Keratinocyte (primary cell): ENCODE results near the gene UBR2.

Experiments used
- EZH2 ChIP-seq: IDR thresholded peaks from one replicate; pipeline ENCODE4 v1.6.1; 2012; ENCODE audit warnings: inconsistent platforms, mild to moderate bottlenecking, low read length, moderate library complexity
- TF ChIP-seq, protein P1 (sequence below), 3 experiments: IDR thresholded peaks in 1 of 3; conservative IDR thresholded peaks in 1 of 3; optimal IDR thresholded peaks in 1 of 3; 2 replicates in 2 of 3; 3 replicates in 1 of 3; pipeline versions ENCODE3 to v1.5.1; 2011; ENCODE audit warnings: low read length in 3 of 3, mild to moderate bottlenecking in 3 of 3, moderate library complexity in 2 of 3, control low read depth in 1 of 3, inconsistent platforms in 1 of 3; ENCODE audit not compliant: insufficient read depth in 2 of 3; ENCODE audit errors: extremely low read depth in 1 of 3

DNA sequence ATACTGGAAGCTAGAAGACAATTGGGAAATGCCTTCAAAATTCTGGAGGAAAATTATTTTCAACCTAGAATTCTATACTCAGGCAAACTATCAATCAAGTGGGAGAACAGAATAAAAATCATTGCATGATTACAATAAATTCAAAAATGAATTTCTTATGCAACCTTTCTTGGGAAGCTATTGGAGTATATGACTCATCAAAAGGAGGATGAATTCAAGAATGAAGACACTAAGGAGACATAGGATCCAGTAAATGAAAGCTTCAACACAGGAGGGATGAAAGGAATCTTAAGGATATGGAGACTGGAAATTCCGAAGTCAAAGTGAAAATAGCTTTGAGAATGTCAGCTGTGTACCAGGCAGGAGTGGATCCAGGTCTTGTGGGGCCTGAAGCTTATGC is 12.6 kb upstream of the UBR2 start:
- TF ChIP-seq, protein P1, sequence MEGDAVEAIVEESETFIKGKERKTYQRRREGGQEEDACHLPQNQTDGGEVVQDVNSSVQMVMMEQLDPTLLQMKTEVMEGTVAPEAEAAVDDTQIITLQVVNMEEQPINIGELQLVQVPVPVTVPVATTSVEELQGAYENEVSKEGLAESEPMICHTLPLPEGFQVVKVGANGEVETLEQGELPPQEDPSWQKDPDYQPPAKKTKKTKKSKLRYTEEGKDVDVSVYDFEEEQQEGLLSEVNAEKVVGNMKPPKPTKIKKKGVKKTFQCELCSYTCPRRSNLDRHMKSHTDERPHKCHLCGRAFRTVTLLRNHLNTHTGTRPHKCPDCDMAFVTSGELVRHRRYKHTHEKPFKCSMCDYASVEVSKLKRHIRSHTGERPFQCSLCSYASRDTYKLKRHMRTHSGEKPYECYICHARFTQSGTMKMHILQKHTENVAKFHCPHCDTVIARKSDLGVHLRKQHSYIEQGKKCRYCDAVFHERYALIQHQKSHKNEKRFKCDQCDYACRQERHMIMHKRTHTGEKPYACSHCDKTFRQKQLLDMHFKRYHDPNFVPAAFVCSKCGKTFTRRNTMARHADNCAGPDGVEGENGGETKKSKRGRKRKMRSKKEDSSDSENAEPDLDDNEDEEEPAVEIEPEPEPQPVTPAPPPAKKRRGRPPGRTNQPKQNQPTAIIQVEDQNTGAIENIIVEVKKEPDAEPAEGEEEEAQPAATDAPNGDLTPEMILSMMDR (optimal IDR thresholded peaks at IDR 0.05 in 1 of 3, IDR thresholded peaks at IDR 0.05 in 1 of 3, conservative IDR thresholded peaks at IDR 0.05 in 1 of 3; ENCODE audit: extremely low read depth in 1 of 3, insufficient read depth in 2 of 3, low read length in 3 of 3) = no peak
- no peak for TF ChIP-seq EZH2
